K562 (cell line): ENCODE data around the gene CHI3L1. TPM values are rescaled to one million over a fixed set of nuclear protein-coding genes. Genes with fewer than 3 reads are reported as not detected.

Experiments
- ATAC-seq: fragments of 200-7000 bp; cut with Tn5 transposase; 3 replicates; pipeline ENCODE4 v1.9.1; 2020; ENCODE audit warnings: moderate library complexity
- BruUV-seq: library from RNA; stranded (reverse); fragments of 400-500 nt; replicated peaks from 2 replicates; lab custom pipeline; 2021; lab: Mats Ljungman, UMichigan
- CTCF ChIA-PET: fragments of 300-600 bp; formaldehyde crosslinking; extraction: SDS; loops from one replicate; lab custom pipeline; 2021; ENCODE audit warnings: low intra/inter-chr PET ratio; lab: Yijun Ruan, JAX
- POLR2A ChIA-PET: fragments of 300-600, 350-650 bp; sonication (Branson Sonifier 250); formaldehyde crosslinking; extraction: SDS; loops from one replicate; lab custom pipeline; 2021; ENCODE audit warnings: antibody characterized with exemption, inconsistent platforms; lab: Yijun Ruan, JAX
- DNase-seq, 4 experiments: peaks; one replicate each; pipeline versions ENCODE4 v3.0.0 to v3.0.0-alpha.2; 2011 to 2018; ENCODE audit warnings: low spot score in 3 of 4, mixed read lengths in 3 of 4; ENCODE audit errors: extremely low read depth in 1 of 4
- FAIRE-seq: peaks from 2 replicates; lab custom pipeline; 2011; peaks lifted over from hg19 to GRCh38; lab: Jason Lieb, UNC
- H2AFZ ChIP-seq: 2 replicates; pipeline ENCODE4 v1.6.0; 2011; ENCODE audit warnings: low read depth, low read length, control low read depth, inconsistent platforms
- H3K27ac ChIP-seq: fragments of 200-600 bp; 3 replicates; pipeline ENCODE4 v1.8.0; 2011; ENCODE audit warnings: low read depth, mild to moderate bottlenecking, control low read depth, inconsistent platforms, low read length, moderate library complexity, mixed read lengths; ENCODE audit errors: extremely low read depth
- H3K27me3 ChIP-seq, 2 experiments: fragments of 300-600 bp in 1 of 2; 2 replicates in 1 of 2; 3 replicates in 1 of 2; pipeline versions ENCODE4 v1.6.0 to v1.8.0; 2011; ENCODE audit warnings: inconsistent platforms in 2 of 2, low read length in 2 of 2, mild to moderate bottlenecking in 1 of 2, mixed read lengths in 1 of 2, moderate library complexity in 1 of 2; ENCODE audit not compliant: control insufficient read depth in 2 of 2, insufficient read depth in 2 of 2
- H3K36me3 ChIP-seq: fragments of 300-600 bp; 3 replicates; pipeline ENCODE4 v1.8.0; 2011; ENCODE audit warnings: mild to moderate bottlenecking, low read length, inconsistent platforms; ENCODE audit not compliant: control insufficient read depth, insufficient read depth
- H3K4me1 ChIP-seq, 2 experiments: fragments of 200-600 bp in 1 of 2; replicated peaks in 1 of 2; 2 replicates in 1 of 2; 3 replicates in 1 of 2; pipeline versions ENCODE4 v1.5.1 to v1.8.0; 2011; ENCODE audit warnings: inconsistent platforms in 2 of 2, low read length in 2 of 2, mild to moderate bottlenecking in 1 of 2, mixed read lengths in 1 of 2, moderate library complexity in 1 of 2; ENCODE audit not compliant: control insufficient read depth in 2 of 2, insufficient read depth in 2 of 2
- H3K4me2 ChIP-seq: 2 replicates; pipeline ENCODE4 v1.6.1; 2011; ENCODE audit warnings: low read length, control low read depth, inconsistent platforms, mixed read lengths; ENCODE audit not compliant: insufficient read depth
- H3K4me3 ChIP-seq: fragments of 200-600 bp; sonication (generic), shearing (Covaris generic); 2 replicates; pipeline ENCODE4 v1.5.1; 2016; ENCODE audit warnings: control low read depth, inconsistent platforms
- H3K79me2 ChIP-seq: fragments of 200-600 bp; 3 replicates; pipeline ENCODE4 v1.8.0; 2011; ENCODE audit warnings: low read length, inconsistent platforms; ENCODE audit not compliant: control insufficient read depth, insufficient read depth
- H3K9ac ChIP-seq, 2 experiments: 2 replicates each; pipeline versions ENCODE4 v1.6.0 to v1.6.1; 2011; ENCODE audit warnings: low read depth in 2 of 2, low read length in 2 of 2, control low read depth in 1 of 2, inconsistent platforms in 1 of 2, mild to moderate bottlenecking in 1 of 2, mixed read lengths in 1 of 2; ENCODE audit not compliant: insufficient read depth in 1 of 2
- H3K9me1 ChIP-seq: one replicate; pipeline ENCODE4 v1.6.0; 2011; ENCODE audit warnings: inconsistent platforms, mild to moderate bottlenecking, low read length, moderate library complexity; ENCODE audit not compliant: control insufficient read depth, insufficient read depth
- H3K9me3 ChIP-seq: replicated peaks from 2 replicates; pipeline ENCODE4 v1.5.1; 2011; ENCODE audit warnings: low read depth, low read length, inconsistent platforms; ENCODE audit not compliant: control insufficient read depth, insufficient read depth
- H4K20me1 ChIP-seq: replicated peaks from 2 replicates; pipeline ENCODE4 v1.6.1; 2011; ENCODE audit warnings: low read length, inconsistent platforms, mixed read lengths; ENCODE audit not compliant: control insufficient read depth, insufficient read depth
- C11orf30 ChIP-seq: fragments of 450-650 bp; IDR thresholded peaks from 2 replicates; pipeline ENCODE4 v1.6.1; 2016; ENCODE audit warnings: low read depth, mild to moderate bottlenecking
- MAFF ChIP-seq: IDR thresholded peaks from 2 replicates; pipeline ENCODE4 v1.6.1; 2012; ENCODE audit warnings: low read length, improper control_type of control experiment
- MAFG ChIP-seq: fragments of 450-650 bp; conservative IDR thresholded peaks from 2 replicates; pipeline ENCODE4 v1.6.1; 2016; ENCODE audit warnings: missing genetic modification characterization, missing compliant biosample characterization
- MAFK ChIP-seq: IDR thresholded peaks from 2 replicates; pipeline ENCODE4 v1.6.1; 2011; ENCODE audit warnings: low read length, improper control_type of control experiment
- ZNF316 ChIP-seq: fragments of 450-650 bp; IDR thresholded peaks from 2 replicates; pipeline ENCODE4 v1.6.1; 2016
- ZNF583 ChIP-seq: fragments of 250-450 bp; sonication (Bioruptor Pico); IDR thresholded peaks from 2 replicates; pipeline ENCODE4 v1.4.0; 2020
- WGBS: fragments of 100-300 bp; shearing (Covaris generic); methylation state at CpG from one replicate; pipeline ENCODE4 v1.1.6; 2016; ENCODE audit warnings: low coverage, mixed read lengths; ENCODE audit not compliant: insufficient coverage; ENCODE audit errors: missing lambda C conversion rate; 5-methylcytosine and 5-hydroxymethylcytosine counted together
- in situ Hi-C: fragments of 300-500 bp; cut with MboI; formaldehyde crosslinking; loops from 4 replicates; pipeline ENCODE4 v1.15.0; 2018; ENCODE audit warnings: inconsistent platforms, mixed read lengths
- intact Hi-C: fragments of 100-400 bp; cut with micrococcal nuclease; formaldehyde crosslinking; loops from 2 replicates; pipeline ENCODE4 v1.14.2; 2022
- polyA plus RNA-seq, 8 experiments: library from polyadenylated mRNA; depleted of rRNA in 4 of 8; stranded (reverse) in 5 of 8; unstranded in 3 of 8; fragments of >200 nt; fragmentation: Nextera tagmentation in 2 of 8; fragmentation: Illumina TruSeq in 1 of 8; extraction: Ambion mirVana in 2 of 8; extraction: Trizol in 1 of 8; gene quantifications; 2 replicates each; pipeline versions ENCODE4 v1.2.1 to v1.2.3, GENCODE V29; 2011 to 2014; ENCODE audit warnings: inconsistent platforms in 1 of 8, missing spikeins in 1 of 8
- total RNA-seq, 7 experiments: library from RNA; depleted of rRNA in 6 of 7; stranded (reverse); fragments of >200 nt in 6 of 7; fragmentation: Illumina TruSeq in 2 of 7; extraction: Trizol in 2 of 7; gene quantifications; 2 replicates each; pipeline versions ENCODE4 v1.2.1 to v1.2.3, GENCODE V29; 2011 to 2021; ENCODE audit warnings: low replicate concordance in 1 of 7
- TF ChIP-seq, protein P1 (sequence below): sonication (generic); IDR thresholded peaks from 2 replicates; pipeline ENCODE4 v1.6.1; 2016

Gene CHI3L1
- total and polyA plus RNA-seq, 9 of the 15 experiments (the other 6 are each of a cell fraction or from before 2014, with no cell fraction given), result not detected

DNA sequence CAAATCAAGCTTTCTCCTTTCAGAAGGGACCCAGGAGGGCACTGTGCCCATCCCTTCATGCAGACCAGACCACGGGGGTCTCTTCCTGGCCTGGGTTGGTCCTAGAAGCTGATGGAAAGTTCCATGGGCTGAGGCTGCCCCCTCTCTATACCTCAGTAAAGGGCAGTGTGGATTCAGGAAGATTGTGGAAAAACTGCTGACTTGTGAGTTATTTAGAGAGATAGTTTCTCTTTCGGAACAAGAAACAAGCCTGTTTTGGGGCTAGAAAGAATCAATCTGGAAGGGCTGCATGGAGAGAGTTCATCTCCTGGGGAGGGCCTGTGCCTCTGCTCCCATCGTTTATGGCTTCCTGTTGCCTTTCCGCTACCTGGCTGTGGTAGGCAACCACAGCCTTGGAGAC lies 42.2 kb upstream of the CHI3L1 start:
- Histone ChIP-seq H3K79me2 (no peaks in the 10 kb centered on the region), H3K9ac (no peak overlapping the region), H4K20me1 (no peaks in the 10 kb centered on the region; the same call in 1 of the 2 replicates), H3K27ac (no peak overlapping the region), H3K4me2 (no peak overlapping the region), H3K27me3 (peaks cover 15 to 63% of the 10 kb centered on the region in 2 experiments; a peak in 4 of 5 replicates), H2AFZ (no peak overlapping the region), H3K9me3 (no peaks in the 10 kb centered on the region), H3K4me3 (no peak overlapping the region), H3K4me1 (no peaks in the 10 kb centered on the region), H3K9me1 (no peaks in the 10 kb centered on the region), H3K36me3 (no peaks in the 10 kb centered on the region)
- no TSS peak for BruUV-seq
- intact Hi-C loops (no loop called here), in situ Hi-C loops (no loop called here)
- ATAC-seq (no peak), FAIRE-seq (no peak), DNase-seq (no peak)
- TF ChIP-seq MAFG (peak; percentile 79), MAFF (peak; percentile 68), ZNF583 (no peak), C11orf30 (peak; percentile 81), ZNF316 (peak; percentile 85), MAFK (peak; percentile 31; the same call in 1 of the 2 replicates)
- TF ChIP-seq, protein P1, sequence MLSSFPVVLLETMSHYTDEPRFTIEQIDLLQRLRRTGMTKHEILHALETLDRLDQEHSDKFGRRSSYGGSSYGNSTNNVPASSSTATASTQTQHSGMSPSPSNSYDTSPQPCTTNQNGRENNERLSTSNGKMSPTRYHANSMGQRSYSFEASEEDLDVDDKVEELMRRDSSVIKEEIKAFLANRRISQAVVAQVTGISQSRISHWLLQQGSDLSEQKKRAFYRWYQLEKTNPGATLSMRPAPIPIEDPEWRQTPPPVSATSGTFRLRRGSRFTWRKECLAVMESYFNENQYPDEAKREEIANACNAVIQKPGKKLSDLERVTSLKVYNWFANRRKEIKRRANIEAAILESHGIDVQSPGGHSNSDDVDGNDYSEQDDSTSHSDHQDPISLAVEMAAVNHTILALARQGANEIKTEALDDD, result no peak
- ChIA-PET POLR2A (interaction anchor here (1.3 kb wide), 1 partner anchor 103 kb away, joined by 3 read pairs; no protein-coding TSS in a partner anchor), CTCF (no interaction called here)
- WGBS, result 0% methylated on average over 4 of the region's 4 CpGs
